Tibial nerve (tissue), 4 donors: ENCODE data around the gene CAMSAP1. TPM values are rescaled to one million over a fixed set of nuclear protein-coding genes. Genes with fewer than 3 reads are reported as not detected.
"Not testable (repeated sequence)": the region's sequence is repeated elsewhere in the genome, so short reads cannot be mapped to it uniquely, and the experiment has no call there.

Source experiments
- DNase-seq, 2 donors: peaks; one replicate each; pipeline ENCODE4 v3.0.0-alpha.2; 2019; ENCODE audit warnings: low spot score in 2 of 2
- H3K27ac ChIP-seq, 4 donors: fragments of 200-600 bp; sonication (generic) in 3 of 4; one replicate each; pipeline ENCODE4 v1.5.1; 2017 to 2019; ENCODE audit warnings: mild to moderate bottlenecking in 1 of 4
- H3K27me3 ChIP-seq, 2 donors: fragments of 200-600 bp; sonication (generic) in 1 of 2; one replicate each; pipeline versions ENCODE4 v1.5.1 to v1.6.0; 2017 to 2019
- H3K36me3 ChIP-seq, 3 donors: fragments of 200-600 bp; sonication (generic); one replicate each; pipeline ENCODE4 v1.5.1; 2018 to 2019
- H3K4me1 ChIP-seq, 4 donors: fragments of 200-600 bp; sonication (generic) in 3 of 4; one replicate each; pipeline ENCODE4 v1.5.1; 2017 to 2019
- H3K4me3 ChIP-seq, 4 donors: fragments of 200-600 bp; sonication (generic) in 3 of 4; one replicate each; pipeline ENCODE4 v1.5.1; 2017 to 2019; ENCODE audit warnings: mild to moderate bottlenecking in 1 of 4, moderate library complexity in 1 of 4
- H3K9me3 ChIP-seq, 4 donors: fragments of 200-600 bp; sonication (generic) in 3 of 4; one replicate each; pipeline ENCODE4 v1.5.1; 2017 to 2019
- CTCF ChIP-seq, 5 experiments: fragments of 200-600 bp in 3 of 5; fragments of 450-650 bp in 2 of 5; sonication (generic) in 3 of 5; IDR thresholded peaks; one replicate each; pipeline ENCODE4 v1.5.1; 2016 to 2019; ENCODE audit warnings: antibody characterized with exemption in 5 of 5, mild to moderate bottlenecking in 3 of 5, moderate library complexity in 2 of 5
- EP300 ChIP-seq, 2 donors: sonication (generic); formaldehyde crosslinking; IDR thresholded peaks; one replicate each; pipeline ENCODE4 v1.6.1; 2017; ENCODE audit warnings: antibody characterized with exemption in 2 of 2, mild to moderate bottlenecking in 1 of 2
- POLR2A ChIP-seq, 2 donors: fragments of 450-650 bp; IDR thresholded peaks; one replicate each; pipeline ENCODE4 v1.6.1; 2017; ENCODE audit warnings: antibody characterized with exemption in 2 of 2, mild to moderate bottlenecking in 2 of 2, moderate library complexity in 2 of 2
- WGBS, 2 donors: methylation state at CpG; one replicate each; pipeline ENCODE4 v1.1.5; 2018; 5-methylcytosine and 5-hydroxymethylcytosine counted together
- total RNA-seq, 4 donors: library from RNA; depleted of rRNA; stranded (reverse); fragments of >200 nt; gene quantifications; one replicate each; pipeline ENCODE4 v1.1.0, GENCODE V29; 2016

Gene CAMSAP1
- total RNA-seq, 4 donors from 2014 or later, result 27.6 to 40.8 (median 35.7) TPM

GRCh38 chr9:135948446-135948845 is 41.1 kb upstream of the CAMSAP1 start:
- WGBS, 2 donors, result 89 to 91% methylated on average over 11 of the region's 11 CpGs
- H3K27me3 ChIP-seq, result no peaks in the 10 kb centered on the region
- H3K4me1 ChIP-seq, result peaks cover 0 to 12% (median 2%) of the 10 kb centered on the region in 4 donors
- H3K4me3 ChIP-seq, result no peak overlapping the region
- TF ChIP-seq POLR2A (IDR thresholded peaks at IDR 0.05) (no peak), CTCF (IDR thresholded peaks at IDR 0.05) (no peak), EP300 (IDR thresholded peaks at IDR 0.05) (no peak)
- no peak for DNase-seq
- H3K36me3 ChIP-seq, result peaks cover 9 to 91% (median 10%) of the 10 kb centered on the region in 3 donors
- H3K27ac ChIP-seq, result peak overlapping the region in 1 of 4 donors; percentile 12
- no peaks in the 10 kb centered on the region for H3K9me3 ChIP-seq

GRCh38 chr9:135947582-135947981 is 40.2 kb upstream of the CAMSAP1 start:
- DNase-seq, result no peak
- Histone ChIP-seq H3K36me3 (peaks cover 2 to 91% (median 9%) of the 10 kb centered on the region in 3 donors), H3K4me3 (no peak overlapping the region), H3K27me3 (no peaks in the 10 kb centered on the region), H3K4me1 (peaks cover 0 to 12% (median 2%) of the 10 kb centered on the region in 4 donors), H3K27ac (no peak overlapping the region), H3K9me3 (no peaks in the 10 kb centered on the region)
- WGBS, 2 donors, result 92 to 94% methylated on average over 15 to 18 of the region's 18 CpGs
- TF ChIP-seq CTCF (IDR thresholded peaks at IDR 0.05) (no peak), POLR2A (IDR thresholded peaks at IDR 0.05) (no peak), EP300 (IDR thresholded peaks at IDR 0.05) (no peak)

- not testable (repeated sequence) for H3K9me3 ChIP-seq, H3K27me3 ChIP-seq, H3K27ac ChIP-seq, H3K4me3 ChIP-seq, DNase-seq
- peaks cover 0 to 12% (median 2%) of the 10 kb centered on the region in 4 donors for H3K4me1 ChIP-seq
- peaks cover 0 to 91% (median 9%) of the 10 kb centered on the region in 3 donors for H3K36me3 ChIP-seq
- WGBS, 2 donors, result 95% methylated on average over 19 of the region's 19 CpGs
Observed at GRCh38 chr9:135947105-135947504, 39.8 kb upstream of the CAMSAP1 start.

GRCh38 chr9:135946392-135946994 is 39.1 kb upstream of the CAMSAP1 start:
- WGBS, 2 donors, result 86 to 91% methylated on average over 10 to 14 of the region's 14 CpGs
- Histone ChIP-seq H3K27me3 (no peaks in the 10 kb centered on the region), H3K9me3 (no peaks in the 10 kb centered on the region), H3K4me1 (peaks cover 0 to 12% (median 2%) of the 10 kb centered on the region in 4 donors), H3K36me3 (peaks cover 0 to 91% (median 7%) of the 10 kb centered on the region in 3 donors), H3K27ac (no peak overlapping the region), H3K4me3 (no peak overlapping the region)
- TF ChIP-seq POLR2A (IDR thresholded peaks at IDR 0.05) (no peak), EP300 (IDR thresholded peaks at IDR 0.05) (no peak), CTCF (IDR thresholded peaks at IDR 0.05) (no peak)
- DNase-seq, result no peak

- no peak overlapping the region for H3K27ac ChIP-seq
- no peaks in the 10 kb centered on the region for H3K27me3 ChIP-seq
- H3K4me3 ChIP-seq, result no peak overlapping the region
- TF ChIP-seq CTCF (IDR thresholded peaks at IDR 0.05) (no peak), EP300 (IDR thresholded peaks at IDR 0.05) (no peak), POLR2A (IDR thresholded peaks at IDR 0.05) (no peak)
- no peak for DNase-seq
- peaks cover 0 to 12% (median 2%) of the 10 kb centered on the region in 4 donors for H3K4me1 ChIP-seq
- H3K36me3 ChIP-seq, result peaks cover 0 to 91% (median 7%) of the 10 kb centered on the region in 3 donors
- H3K9me3 ChIP-seq, result no peaks in the 10 kb centered on the region
- WGBS, 2 donors, result 92 to 93% methylated on average over 15 of the region's 18 CpGs
Observed at GRCh38 chr9:135945969-135946368, 38.6 kb upstream of the CAMSAP1 start.
